Transverse colon (tissue), 4 donors: ENCODE data around the gene AVPR1A. TPM values are rescaled to one million over a fixed set of nuclear protein-coding genes. Genes with fewer than 3 reads are reported as not detected.
"Not testable (repeated sequence)": the region's sequence is repeated elsewhere in the genome, so short reads cannot be mapped to it uniquely, and the experiment has no call there.

ENCODE experiments used
- DNase-seq: peaks from one replicate; pipeline ENCODE4 v3.0.0-alpha.2; 2019
- H3K27ac ChIP-seq, 4 donors: fragments of 200-600 bp; sonication (generic); 2 replicates each; pipeline ENCODE4 v1.5.1; 2016 to 2018; ENCODE audit warnings: inconsistent platforms in 4 of 4
- H3K27me3 ChIP-seq: fragments of 200-600 bp; sonication (generic); 2 replicates; pipeline ENCODE4 v1.5.1; 2017; ENCODE audit warnings: inconsistent platforms
- H3K36me3 ChIP-seq, 4 donors: fragments of 200-600 bp; sonication (generic); 2 replicates each; pipeline ENCODE4 v1.5.1; 2017 to 2019; ENCODE audit warnings: inconsistent platforms in 4 of 4
- H3K4me1 ChIP-seq, 4 donors: fragments of 200-600 bp; sonication (generic); 2 replicates each; pipeline ENCODE4 v1.5.1; 2017 to 2020; ENCODE audit warnings: inconsistent platforms in 4 of 4
- H3K4me3 ChIP-seq, 4 donors: fragments of 200-600 bp; sonication (generic); 1 replicate in 1 of 4; 2 replicates in 3 of 4; pipeline versions ENCODE4 v1.5.1 to v1.6.1; 2017 to 2019; ENCODE audit warnings: inconsistent platforms in 4 of 4
- H3K9me3 ChIP-seq, 2 donors: fragments of 200-600 bp; sonication (generic); 2 replicates each; pipeline ENCODE4 v1.5.1; 2017 to 2019; ENCODE audit warnings: inconsistent platforms in 2 of 2
- CTCF ChIP-seq, 5 experiments: fragments of 200-600 bp in 3 of 5; fragments of 450-650 bp in 2 of 5; sonication (generic) in 3 of 5; IDR thresholded peaks; 1 replicate in 2 of 5; 2 replicates in 3 of 5; pipeline ENCODE4 v1.5.1; 2016 to 2017; ENCODE audit warnings: antibody characterized with exemption in 5 of 5, inconsistent platforms in 3 of 5, mild to moderate bottlenecking in 2 of 5, moderate library complexity in 1 of 5
- EP300 ChIP-seq: sonication (generic); formaldehyde crosslinking; IDR thresholded peaks from one replicate; pipeline ENCODE4 v1.6.1; 2017; ENCODE audit warnings: antibody characterized with exemption, low read depth
- POLR2A ChIP-seq: fragments of 450-650 bp; IDR thresholded peaks from one replicate; pipeline ENCODE4 v1.6.1; 2016; ENCODE audit warnings: antibody characterized with exemption, mild to moderate bottlenecking, moderate library complexity
- POLR2AphosphoS5 ChIP-seq, 3 donors: sonication (generic); formaldehyde crosslinking; IDR thresholded peaks; one replicate each; pipeline ENCODE4 v1.6.1; 2016; ENCODE audit warnings: antibody characterized with exemption in 3 of 3
- WGBS, 2 donors: methylation state at CpG; one replicate each; pipeline ENCODE4 v1.1.5; 2018; ENCODE audit warnings: low coverage in 1 of 2; 5-methylcytosine and 5-hydroxymethylcytosine counted together
- in situ Hi-C, 4 donors: fragments of 200-750 bp; cut with MboI; loops; one replicate each; pipeline versions ENCODE4 v1.15.0 to v1.15.1; 2017; ENCODE audit warnings: low sequenced_read_pairs in 3 of 4, low pct_ligation_motif_present in 1 of 4, low pct_unique_long_range_greater_than_20kb in 1 of 4
- intact Hi-C: fragments of 100-400 bp; cut with DNase I; formaldehyde crosslinking; loops from one replicate; pipeline ENCODE4 v1.15.1; 2023; ENCODE audit warnings: low total_unique reads
- total RNA-seq, 4 donors: library from RNA; depleted of rRNA; stranded (reverse); fragments of >200 nt; gene quantifications; one replicate each; pipeline ENCODE4 v1.1.0, GENCODE V29; 2016

Gene AVPR1A
- under 1 TPM; 0.20 to 0.95 (median 0.60) TPM for total RNA-seq

- TF ChIP-seq EP300 (no peak), POLR2AphosphoS5 (IDR thresholded peaks at IDR 0.05) (no peak), CTCF (IDR thresholded peaks at IDR 0.05) (no peak), POLR2A (no peak)
- peaks cover 82% of the 10 kb centered on the region for H3K27me3 ChIP-seq
- no peaks in the 10 kb centered on the region for H3K36me3 ChIP-seq
- 0 to 5% methylated on average over 7 to 55 of the region's 64 CpGs for WGBS, 2 donors
- no peaks in the 10 kb centered on the region for H3K9me3 ChIP-seq
- H3K4me3 ChIP-seq = peak within 1 kb of the TSS in 3 of 4 donors; percentile 23 to 47 (median 33)
- DNase-seq = no peak
- in situ Hi-C loops = no loop called here
- H3K27ac ChIP-seq = peak within 1 kb of the TSS in 1 of 4 donors; percentile 5
- H3K4me1 ChIP-seq = peaks cover 0 to 23% (median 14%) of the 10 kb centered on the region in 4 donors
- intact Hi-C loops = no loop called here
These were observed at the start of gene AVPR1A for GRCh38 chr12:63150713-63151622. Gene AVPR1A (minus strand): TSS chr12:63151201. CDS start chr12:63150836, 365 bp downstream.

GRCh38 chr12:63196168-63196567, 45.2 kb upstream of the AVPR1A start:
- Histone ChIP-seq H3K4me3 (no peak overlapping the region), H3K9me3 (no peaks in the 10 kb centered on the region), H3K27ac (no peak overlapping the region), H3K36me3 (no peaks in the 10 kb centered on the region), H3K27me3 (no peaks in the 10 kb centered on the region), H3K4me1 (no peaks in the 10 kb centered on the region)
- 79 to 83% methylated on average over 3 to 7 of the region's 7 CpGs for WGBS, 2 donors
- no peak for DNase-seq
- in situ Hi-C loops (no loop called here), intact Hi-C loops (no loop called here)
- TF ChIP-seq CTCF (IDR thresholded peaks at IDR 0.05) (no peak), POLR2A (no peak), EP300 (no peak), POLR2AphosphoS5 (IDR thresholded peaks at IDR 0.05) (no peak)

- no peaks in the 10 kb centered on the region for H3K27me3 ChIP-seq
- 41 to 80% methylated on average over 1 to 2 of the region's 2 CpGs for whole genome bisulfite sequencing, 2 donors
- H3K27ac ChIP-seq = no peak overlapping the region
- DNase-seq = no peak
- H3K36me3 ChIP-seq = no peaks in the 10 kb centered on the region
- H3K9me3 ChIP-seq = peaks cover 0 to 8% of the 10 kb centered on the region in 2 donors
- no peak overlapping the region for H3K4me3 ChIP-seq
- intact Hi-C loops = no loop called here
- in situ Hi-C loops = no loop called here
- H3K4me1 ChIP-seq = no peaks in the 10 kb centered on the region
- TF ChIP-seq POLR2AphosphoS5 (IDR thresholded peaks at IDR 0.05) (no peak), POLR2A (no peak), EP300 (no peak)
These were observed 28.2 kb upstream of the AVPR1A start for GRCh38 chr12:63179224-63179623.

GRCh38 chr12:63170321-63170720, 19.3 kb upstream of the AVPR1A start:
- intact Hi-C loops (no loop called here), in situ Hi-C loops (no loop called here)
- H3K36me3 ChIP-seq = no peaks in the 10 kb centered on the region

GRCh38 chr12:63167741-63168140, 16.7 kb upstream of the AVPR1A start:
- H3K4me1 ChIP-seq, H3K9me3 ChIP-seq, H3K27ac ChIP-seq, H3K4me3 ChIP-seq, intact Hi-C loops, in situ Hi-C loops, H3K27me3 ChIP-seq, DNase-seq, H3K36me3 ChIP-seq: not testable (repeated sequence)
- 20 to 75% methylated on average over 3 to 6 of the region's 6 CpGs for WGBS, 2 donors

More at GRCh38 chr12:63170321-63170720, 19.3 kb upstream of the AVPR1A start:
- no peaks in the 10 kb centered on the region for H3K4me1 ChIP-seq
- no peak overlapping the region for H3K4me3 ChIP-seq
- H3K27me3 ChIP-seq = no peaks in the 10 kb centered on the region
- TF ChIP-seq CTCF (IDR thresholded peaks at IDR 0.05) (no peak), POLR2A (no peak), POLR2AphosphoS5 (IDR thresholded peaks at IDR 0.05) (no peak), EP300 (no peak)
- no peak overlapping the region for H3K27ac ChIP-seq
- no peaks in the 10 kb centered on the region for H3K9me3 ChIP-seq
- no peak for DNase-seq
